Jurkat, Clone E6-1 (cell line): Measurements from ENCODE around the gene TSHR.

Experiments used
- DNase-seq: peaks from one replicate; pipeline ENCODE4 v3.0.0-alpha.2; 2011; ENCODE audit warnings: low read depth, low spot score
- H3K4me3 ChIP-seq: 2 replicates; pipeline ENCODE4 v1.5.1; 2011; ENCODE audit warnings: mild to moderate bottlenecking, low read length, control low read depth, moderate library complexity

Gene TSHR

GRCh38 chr14:81162941-81163340 lies 207.5 kb downstream of the TSHR start:
- H3K4me3 ChIP-seq = no peak overlapping the region
- no peak for DNase-seq

GRCh38 chr14:81164167-81164774 lies 208.8 kb downstream of the TSHR start:
- no peak overlapping the region for H3K4me3 ChIP-seq
- peak; percentile 88 for DNase-seq

GRCh38 chr14:81165188-81165587 lies 209.8 kb downstream of the TSHR start:
- DNase-seq = peak; percentile 58
- H3K4me3 ChIP-seq = peak overlapping the region; percentile 42

- H3K4me3 ChIP-seq = no peak overlapping the region
These were observed 210.7 kb downstream of the TSHR start for GRCh38 chr14:81166121-81166520.

GRCh38 chr14:81169267-81169666 lies 213.8 kb downstream of the TSHR start:
- no peak overlapping the region for H3K4me3 ChIP-seq
- no peak for DNase-seq

More at GRCh38 chr14:81166121-81166520, 210.7 kb downstream of the TSHR start:
- DNase-seq = no peak

GRCh38 chr14:81169711-81170103 lies 214.3 kb downstream of the TSHR start:
- H3K4me3 ChIP-seq = no peak overlapping the region
- no peak for DNase-seq

- no peak overlapping the region for H3K4me3 ChIP-seq
- DNase-seq = peak; percentile 68
These were observed 214.8 kb downstream of the TSHR start for GRCh38 chr14:81170104-81170828.

- no peak overlapping the region for H3K4me3 ChIP-seq
- no peak for DNase-seq
These were observed 215.4 kb downstream of the TSHR start for GRCh38 chr14:81170829-81171195.

GRCh38 chr14:81172353-81172752 lies 216.9 kb downstream of the TSHR start:
- DNase-seq = no peak
- H3K4me3 ChIP-seq = no peak overlapping the region

GRCh38 chr14:81172881-81173280 lies 217.5 kb downstream of the TSHR start:
- DNase-seq = no peak
- no peak overlapping the region for H3K4me3 ChIP-seq

- no peak for DNase-seq
- no peak overlapping the region for H3K4me3 ChIP-seq
These were observed 220.8 kb downstream of the TSHR start for GRCh38 chr14:81176241-81176640.

GRCh38 chr14:81177225-81177624 lies 221.8 kb downstream of the TSHR start:
- DNase-seq = no peak
- H3K4me3 ChIP-seq = no peak overlapping the region

GRCh38 chr14:81178063-81178462 lies 222.6 kb downstream of the TSHR start:
- no peak for DNase-seq
- no peak overlapping the region for H3K4me3 ChIP-seq

- H3K4me3 ChIP-seq = no peak overlapping the region
- no peak for DNase-seq
These were observed 224.2 kb downstream of the TSHR start for GRCh38 chr14:81179631-81180030.

- H3K4me3 ChIP-seq = no peak overlapping the region
- DNase-seq = no peak
These were observed 232.6 kb downstream of the TSHR start for GRCh38 chr14:81187832-81188522.

GRCh38 chr14:81192594-81192993 lies 237.2 kb downstream of the TSHR start:
- no peak overlapping the region for H3K4me3 ChIP-seq
- DNase-seq = peak; percentile 77

GRCh38 chr14:81193924-81194633 lies 238.7 kb downstream of the TSHR start:
- H3K4me3 ChIP-seq = no peak overlapping the region
- DNase-seq = peak; percentile 47
